WI38 (cell line): ENCODE data around the gene EPB41.

Experiments
- H3K4me3 ChIP-seq: 2 replicates; pipeline ENCODE4 v1.5.1; 2011; ENCODE audit warnings: low read depth, mild to moderate bottlenecking, control low read depth, low read length
- CTCF ChIP-seq: IDR thresholded peaks from 2 replicates; pipeline ENCODE4 v1.5.1; 2012; ENCODE audit warnings: low read depth, mild to moderate bottlenecking, control low read depth, low read length

The EPB41 gene

GRCh38 chr1:28966617-28967016, 52.2 kb downstream of the EPB41 start:
- no peak for TF ChIP-seq CTCF
- H3K4me3 ChIP-seq = no peak overlapping the region

- no peak for TF ChIP-seq CTCF
- no peak overlapping the region for H3K4me3 ChIP-seq
Observed at GRCh38 chr1:28971980-28972771, 57.8 kb downstream of the EPB41 start.

GRCh38 chr1:28973596-28974421, 59.4 kb downstream of the EPB41 start:
- H3K4me3 ChIP-seq = no peak overlapping the region
- TF ChIP-seq CTCF = no peak

GRCh38 chr1:28974432-28974831, 60.1 kb downstream of the EPB41 start:
- TF ChIP-seq CTCF = no peak
- H3K4me3 ChIP-seq = no peak overlapping the region

- no peak for TF ChIP-seq CTCF
- no peak overlapping the region for H3K4me3 ChIP-seq
Observed at GRCh38 chr1:28976248-28976647, 61.9 kb downstream of the EPB41 start.

GRCh38 chr1:28981210-28981609, 66.8 kb downstream of the EPB41 start:
- no peak for TF ChIP-seq CTCF
- H3K4me3 ChIP-seq = no peak overlapping the region

- H3K4me3 ChIP-seq = no peak overlapping the region
- TF ChIP-seq CTCF = no peak
Observed at GRCh38 chr1:28982198-28982597, 67.8 kb downstream of the EPB41 start.
